OCI-LY7 (cell line): Measurements from ENCODE around the gene PELI2. TPM values are rescaled to one million over a fixed set of nuclear protein-coding genes. Genes with fewer than 3 reads are reported as not detected.

Source experiments
- BruUV-seq: library from RNA; stranded (reverse); fragments of 400-500 nt; replicated peaks from 2 replicates; lab custom pipeline; 2021; lab: Mats Ljungman, UMichigan
- CTCF ChIA-PET: fragments of 300-600 bp; sonication (Branson Sonifier 250); formaldehyde crosslinking; loops from one replicate; lab custom pipeline; 2022; ENCODE audit warnings: antibody characterized with exemption; ENCODE audit not compliant: unreplicated experiment; lab: Charles Lee
- POLR2A ChIA-PET: fragments of 300-600 bp; sonication (Branson Sonifier 250); formaldehyde crosslinking; loops from one replicate; lab custom pipeline; 2022; ENCODE audit warnings: antibody characterized with exemption; lab: Charles Lee
- DNase-seq: peaks from one replicate; pipeline ENCODE4 v3.0.0-alpha.2; 2015; ENCODE audit warnings: low spot score
- H2AFZ ChIP-seq: fragments of 200-600 bp; sonication (generic), shearing (Covaris generic); 2 replicates; pipeline ENCODE4 v1.6.1; 2014; ENCODE audit warnings: mild to moderate bottlenecking, antibody characterized with exemption, low read length, moderate library complexity
- H3K27ac ChIP-seq: fragments of 200-600 bp; sonication (generic); 2 replicates; pipeline ENCODE4 v1.5.1; 2014; ENCODE audit warnings: mixed run types, low read depth, mild to moderate bottlenecking, moderate library complexity, low read length, inconsistent platforms; ENCODE audit not compliant: poor library complexity, severe bottlenecking
- H3K36me3 ChIP-seq: fragments of 200-600 bp; sonication (generic); 2 replicates; pipeline ENCODE4 v1.6.1; 2014; ENCODE audit warnings: mild to moderate bottlenecking, antibody characterized with exemption, low read length, moderate library complexity, mixed read lengths; ENCODE audit not compliant: insufficient read depth
- H3K4me1 ChIP-seq: fragments of 200-600 bp; sonication (generic); 2 replicates; pipeline ENCODE4 v1.5.1; 2014; ENCODE audit warnings: mild to moderate bottlenecking, low read length; ENCODE audit not compliant: insufficient read depth, poor library complexity, severe bottlenecking
- H3K4me2 ChIP-seq: fragments of 200-600 bp; sonication (generic); 2 replicates; pipeline ENCODE4 v1.6.1; 2014; ENCODE audit warnings: mild to moderate bottlenecking, low read length
- H3K4me3 ChIP-seq: fragments of 200-600 bp; sonication (generic); 2 replicates; pipeline ENCODE4 v1.5.1; 2014; ENCODE audit warnings: mild to moderate bottlenecking, low read depth, low read length; ENCODE audit not compliant: poor library complexity, severe bottlenecking
- H3K79me2 ChIP-seq: fragments of 200-600 bp; sonication (generic); 2 replicates; pipeline ENCODE4 v1.6.1; 2016; ENCODE audit warnings: low read depth, mild to moderate bottlenecking, low read length, moderate library complexity, mixed read lengths; ENCODE audit not compliant: insufficient read depth
- H3K9me2 ChIP-seq: fragments of 200-600 bp; sonication (generic); 2 replicates; pipeline ENCODE4 v1.6.1; 2016; ENCODE audit warnings: mild to moderate bottlenecking, low read length, mixed read lengths; ENCODE audit not compliant: insufficient read depth
- H3K9me3 ChIP-seq: fragments of 200-600 bp; sonication (generic); 2 replicates; pipeline ENCODE4 v1.6.1; 2014; ENCODE audit warnings: mild to moderate bottlenecking, mixed run types, low read length, mixed read lengths
- H4K20me1 ChIP-seq: fragments of 200-600 bp; sonication (generic); 2 replicates; pipeline ENCODE4 v1.6.1; 2014; ENCODE audit warnings: mild to moderate bottlenecking, antibody characterized with exemption, low read length, moderate library complexity, mixed read lengths; ENCODE audit not compliant: insufficient read depth
- EZH2phosphoT487 ChIP-seq: fragments of 200-600 bp; sonication (generic); IDR thresholded peaks from 2 replicates; pipeline ENCODE4 v1.6.1; 2018; ENCODE audit warnings: low read depth, borderline replicate concordance, mild to moderate bottlenecking, mixed run types, antibody characterized with exemption, low read length, moderate library complexity, mixed read lengths
- intact Hi-C: fragments of 100-400 bp; cut with micrococcal nuclease; formaldehyde crosslinking; loops from one replicate; pipeline ENCODE4 v1.10.0; 2022; ENCODE audit not compliant: unreplicated experiment
- total RNA-seq, 2 experiments: library from RNA; depleted of rRNA in 1 of 2; stranded (reverse); fragments of >200 nt in 1 of 2; shearing (Covaris generic) in 1 of 2; gene quantifications; 2 replicates each; pipeline ENCODE4 v1.2.3, GENCODE V29; 2014 to 2022
- TF ChIP-seq, protein P1 (sequence below): fragments of 200-600 bp; sonication (generic); conservative IDR thresholded peaks from 2 replicates; pipeline ENCODE4 v1.5.1; 2014; ENCODE audit warnings: mild to moderate bottlenecking, antibody characterized with exemption, low read length, moderate library complexity, mixed read lengths

PELI2 gene
- total RNA-seq, 2 experiments from 2014 or later: 2.8 to 3.8 TPM

DNA sequence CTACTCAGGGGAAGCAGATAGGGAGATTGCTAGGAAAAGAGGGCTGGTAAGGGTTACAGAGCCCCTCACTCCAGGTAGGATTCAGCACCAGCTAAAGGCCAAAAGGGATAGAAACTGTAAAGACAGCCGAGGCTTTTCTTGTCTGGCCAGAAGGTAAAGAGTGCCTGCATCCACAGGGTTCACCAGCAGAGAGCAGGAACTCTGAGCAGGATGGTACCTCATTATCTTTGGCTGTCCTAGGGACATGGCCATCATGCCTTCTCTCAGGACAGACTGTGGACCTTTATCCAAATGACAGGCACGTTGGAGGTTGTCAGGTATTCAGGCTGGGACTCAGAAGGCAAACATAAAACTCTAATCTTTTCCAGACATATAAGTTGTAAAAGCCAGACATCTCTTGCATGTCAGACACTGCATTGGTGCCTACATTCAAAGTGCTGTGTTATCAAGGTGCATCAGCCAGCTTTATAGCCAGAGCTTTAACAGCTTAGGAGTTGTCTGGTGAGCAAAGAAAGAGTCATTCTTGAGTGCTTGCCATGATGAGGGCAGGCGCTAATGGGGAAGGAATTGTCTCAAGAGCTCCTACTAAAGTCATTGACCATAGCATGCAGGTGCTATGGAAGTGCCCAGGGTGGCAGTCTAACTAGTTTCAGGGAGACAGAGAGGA, 89.5 kb downstream of the PELI2 start:
- Histone ChIP-seq H3K9me2 (no peaks in the 10 kb centered on the region), H3K36me3 (no peaks in the 10 kb centered on the region), H3K79me2 (no peaks in the 10 kb centered on the region), H3K27ac (no peak overlapping the region), H2AFZ (no peak overlapping the region), H3K4me3 (no peak overlapping the region), H3K4me2 (no peak overlapping the region), H4K20me1 (no peaks in the 10 kb centered on the region), H3K9me3 (no peaks in the 10 kb centered on the region), H3K4me1 (no peaks in the 10 kb centered on the region)
- ChIA-PET CTCF (no interaction called here), POLR2A (interaction anchor here (0.6 kb wide), 1 partner anchor 58 kb away, joined by 3 read pairs; no protein-coding TSS in a partner anchor)
- no peak for TF ChIP-seq EZH2phosphoT487
- TF ChIP-seq, protein P1, sequence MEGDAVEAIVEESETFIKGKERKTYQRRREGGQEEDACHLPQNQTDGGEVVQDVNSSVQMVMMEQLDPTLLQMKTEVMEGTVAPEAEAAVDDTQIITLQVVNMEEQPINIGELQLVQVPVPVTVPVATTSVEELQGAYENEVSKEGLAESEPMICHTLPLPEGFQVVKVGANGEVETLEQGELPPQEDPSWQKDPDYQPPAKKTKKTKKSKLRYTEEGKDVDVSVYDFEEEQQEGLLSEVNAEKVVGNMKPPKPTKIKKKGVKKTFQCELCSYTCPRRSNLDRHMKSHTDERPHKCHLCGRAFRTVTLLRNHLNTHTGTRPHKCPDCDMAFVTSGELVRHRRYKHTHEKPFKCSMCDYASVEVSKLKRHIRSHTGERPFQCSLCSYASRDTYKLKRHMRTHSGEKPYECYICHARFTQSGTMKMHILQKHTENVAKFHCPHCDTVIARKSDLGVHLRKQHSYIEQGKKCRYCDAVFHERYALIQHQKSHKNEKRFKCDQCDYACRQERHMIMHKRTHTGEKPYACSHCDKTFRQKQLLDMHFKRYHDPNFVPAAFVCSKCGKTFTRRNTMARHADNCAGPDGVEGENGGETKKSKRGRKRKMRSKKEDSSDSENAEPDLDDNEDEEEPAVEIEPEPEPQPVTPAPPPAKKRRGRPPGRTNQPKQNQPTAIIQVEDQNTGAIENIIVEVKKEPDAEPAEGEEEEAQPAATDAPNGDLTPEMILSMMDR: no peak
- no peak for DNase-seq
- intact Hi-C loops: no loop called here
- no TSS peak for BruUV-seq

DNA sequence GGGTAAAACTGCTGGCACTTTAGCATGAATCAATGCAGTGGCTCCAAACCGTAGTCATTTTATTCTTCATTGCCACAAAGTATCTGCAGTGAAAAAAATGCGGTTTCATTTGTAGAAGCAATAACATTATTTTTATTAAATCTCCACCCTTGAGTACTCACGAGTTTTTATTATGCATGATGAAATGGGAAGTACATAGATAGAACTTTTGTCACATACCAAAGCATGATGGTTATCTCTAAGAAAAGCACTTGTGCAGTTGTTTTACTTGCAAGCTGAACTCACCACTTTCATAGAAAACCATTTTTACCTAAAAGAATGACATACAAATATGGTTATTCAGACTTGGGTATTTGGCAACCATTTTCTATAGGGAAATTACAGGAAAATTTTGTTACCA, 90.3 kb downstream of the PELI2 start:
- Histone ChIP-seq H3K27ac (no peak overlapping the region), H3K79me2 (no peaks in the 10 kb centered on the region), H4K20me1 (no peaks in the 10 kb centered on the region), H3K9me3 (no peaks in the 10 kb centered on the region), H3K4me2 (no peak overlapping the region), H3K9me2 (no peaks in the 10 kb centered on the region), H3K36me3 (no peaks in the 10 kb centered on the region), H3K4me3 (no peak overlapping the region), H2AFZ (no peak overlapping the region), H3K4me1 (no peaks in the 10 kb centered on the region)
- TF ChIP-seq EZH2phosphoT487: no peak
- TF ChIP-seq, protein P1: no peak
- BruUV-seq: no TSS peak
- no peak for DNase-seq
- ChIA-PET POLR2A (no interaction called here), CTCF (no interaction called here)
- intact Hi-C loops: no loop called here

DNA sequence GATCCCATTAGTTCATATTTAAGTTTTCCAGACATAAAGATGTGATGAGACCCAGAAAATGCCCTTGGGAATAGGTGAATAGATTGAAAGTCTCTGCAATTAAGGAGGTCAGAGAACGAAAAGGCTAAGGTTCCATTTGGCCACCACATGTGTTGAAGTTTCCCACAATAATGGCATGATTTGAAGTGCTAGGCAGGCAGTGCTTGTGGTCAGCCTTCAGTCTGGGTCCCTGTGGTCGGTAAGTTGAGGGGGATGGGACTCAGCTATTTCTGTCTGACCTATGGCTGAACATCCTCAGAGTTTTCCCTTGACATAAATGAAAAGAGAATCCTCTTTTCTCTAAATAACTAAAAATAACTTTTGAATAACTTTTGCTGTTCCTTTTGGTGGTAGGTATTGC, 92.4 kb downstream of the PELI2 start:
- Histone ChIP-seq H3K4me2 (no peak overlapping the region), H4K20me1 (no peaks in the 10 kb centered on the region), H3K4me3 (no peak overlapping the region), H3K9me2 (no peaks in the 10 kb centered on the region), H3K79me2 (no peaks in the 10 kb centered on the region), H2AFZ (no peak overlapping the region), H3K9me3 (no peaks in the 10 kb centered on the region), H3K36me3 (no peaks in the 10 kb centered on the region), H3K27ac (no peak overlapping the region), H3K4me1 (no peaks in the 10 kb centered on the region)
- DNase-seq: no peak
- intact Hi-C loops: no loop called here
- BruUV-seq: no TSS peak
- CTCF ChIA-PET: no interaction called here
- POLR2A ChIA-PET: no interaction called here
- TF ChIP-seq EZH2phosphoT487: no peak
- TF ChIP-seq, protein P1: no peak
